B cell (primary cell): ENCODE data around the gene COL25A1. TPM values are rescaled to one million over a fixed set of nuclear protein-coding genes. Genes with fewer than 3 reads are reported as not detected.

Source experiments
- ATAC-seq: fragments of 200-7000 bp; cut with Tn5 transposase; one replicate; pipeline ENCODE4 v1.10.0; 2021; ENCODE audit warnings: low read depth, mild to moderate bottlenecking, moderate number of reproducible peaks, moderate library complexity
- CTCF ChIA-PET: fragments of 350-600 bp; sonication (Branson Sonifier 250); formaldehyde crosslinking; loops from one replicate; lab custom pipeline; 2021; ENCODE audit warnings: antibody characterized with exemption, inconsistent platforms; lab: Charles Lee
- POLR2A ChIA-PET: fragments of 350-600 bp; sonication (Branson Sonifier 250); formaldehyde crosslinking; loops from one replicate; lab custom pipeline; 2021; ENCODE audit warnings: antibody characterized with exemption; lab: Charles Lee
- DNase-seq: peaks from one replicate; pipeline ENCODE4 v3.0.0; 2013
- H2AFZ ChIP-seq: 2 replicates; pipeline ENCODE4 v1.6.1; 2012; ENCODE audit warnings: mild to moderate bottlenecking, low read depth, low read length; ENCODE audit not compliant: insufficient read depth, poor library complexity, severe bottlenecking
- H3K27ac ChIP-seq, 2 donors: 1 replicate in 1 of 2; 2 replicates in 1 of 2; pipeline ENCODE4 v1.5.1; 2012 to 2013; ENCODE audit warnings: low read length in 2 of 2, mild to moderate bottlenecking in 2 of 2, moderate library complexity in 1 of 2
- H3K27me3 ChIP-seq, 4 experiments: fragments of 200-600 bp in 1 of 4; sonication (generic) in 1 of 4; replicated peaks in 1 of 4; 1 replicate in 2 of 4; 2 replicates in 2 of 4; pipeline versions ENCODE4 v1.6.1 to v1.7.0; 2013 to 2016; ENCODE audit warnings: low read length in 3 of 4, mild to moderate bottlenecking in 2 of 4, mixed read lengths in 1 of 4, moderate library complexity in 1 of 4; ENCODE audit not compliant: insufficient read depth in 4 of 4, control insufficient read depth in 3 of 4; ENCODE audit errors: control extremely low read depth in 1 of 4
- H3K36me3 ChIP-seq, 2 experiments: replicated peaks in 1 of 2; 1 replicate in 1 of 2; 2 replicates in 1 of 2; pipeline versions ENCODE4 v1.6.1 to v1.7.1; 2013; ENCODE audit warnings: low read length in 1 of 2; ENCODE audit not compliant: insufficient read depth in 2 of 2, control insufficient read depth in 1 of 2; ENCODE audit errors: control extremely low read depth in 1 of 2, extremely low read depth in 1 of 2
- H3K4me1 ChIP-seq, 2 donors: fragments of 200-600 bp in 1 of 2; sonication (generic) in 1 of 2; 1 replicate in 1 of 2; 2 replicates in 1 of 2; pipeline versions ENCODE4 v1.5.1 to v1.6.1; 2013 to 2017; ENCODE audit warnings: low read length in 2 of 2; ENCODE audit not compliant: control insufficient read depth in 2 of 2, insufficient read depth in 2 of 2
- H3K4me2 ChIP-seq: replicated peaks from 2 replicates; pipeline ENCODE3; 2012; ENCODE audit warnings: mild to moderate bottlenecking, low read depth, low read length; ENCODE audit not compliant: poor library complexity, severe bottlenecking
- H3K4me3 ChIP-seq, 5 experiments: fragments of 200-600 bp in 1 of 5; sonication (generic) in 1 of 5; 1 replicate in 3 of 5; 2 replicates in 2 of 5; pipeline versions ENCODE4 v1.5.1 to v1.7.0; 2011 to 2016; ENCODE audit warnings: low read length in 4 of 5, mild to moderate bottlenecking in 4 of 5, low read depth in 2 of 5, control low read depth in 1 of 5, moderate library complexity in 1 of 5; ENCODE audit not compliant: insufficient read depth in 1 of 5; ENCODE audit errors: control extremely low read depth in 1 of 5, extremely low read depth in 1 of 5
- H3K79me2 ChIP-seq: fragments of 200-600 bp; sonication (generic); one replicate; pipeline ENCODE4 v1.6.0; 2016; ENCODE audit warnings: low read length; ENCODE audit not compliant: control insufficient read depth, insufficient read depth
- H3K9ac ChIP-seq: fragments of 200-600 bp; sonication (generic); 2 replicates; pipeline ENCODE4 v1.6.1; 2017; ENCODE audit warnings: mild to moderate bottlenecking, low read length, moderate library complexity
- H3K9me3 ChIP-seq, 3 donors: one replicate each; pipeline versions ENCODE4 v1.6.1 to v1.7.1; 2013; ENCODE audit warnings: low read length in 2 of 3; ENCODE audit not compliant: control insufficient read depth in 2 of 3, insufficient read depth in 1 of 3; ENCODE audit errors: control extremely low read depth in 1 of 3
- H4K20me1 ChIP-seq: 2 replicates; pipeline ENCODE4 v1.6.0; 2012; ENCODE audit warnings: mild to moderate bottlenecking, low read length; ENCODE audit not compliant: insufficient read depth, control insufficient read depth, poor library complexity, severe bottlenecking
- H3K27ac Mint-ChIP-seq: one replicate; pipeline ENCODE4 v1.8.0; 2021; ENCODE audit warnings: mixed read lengths
- H3K27me3 Mint-ChIP-seq: one replicate; pipeline ENCODE4 v1.8.0; 2021; ENCODE audit warnings: mixed read lengths
- H3K4me1 Mint-ChIP-seq: one replicate; pipeline ENCODE4 v1.8.0; 2021; ENCODE audit warnings: mixed read lengths
- H3K4me3 Mint-ChIP-seq: one replicate; pipeline ENCODE4 v1.8.0; 2021; ENCODE audit warnings: mixed read lengths
- H3K9me3 Mint-ChIP-seq: one replicate; pipeline ENCODE4 v1.8.0; 2022; ENCODE audit warnings: mixed read lengths; ENCODE audit not compliant: insufficient read depth
- CTCF ChIP-seq: fragments of 200-600 bp; IDR thresholded peaks from one replicate; pipeline ENCODE4 v1.8.0; 2022; ENCODE audit warnings: antibody characterized with exemption, mild to moderate bottlenecking
- EZH2 ChIP-seq: IDR thresholded peaks from 2 replicates; pipeline ENCODE4 v1.6.1; 2012; ENCODE audit warnings: borderline replicate concordance, low read depth, mild to moderate bottlenecking, moderate library complexity, low read length; ENCODE audit not compliant: insufficient read depth, poor library complexity, severe bottlenecking
- WGBS: methylation state at CpG from one replicate; pipeline ENCODE4 v1.1.5; 2013; ENCODE audit warnings: missing lambda C conversion rate; ENCODE audit not compliant: insufficient coverage; 5-methylcytosine and 5-hydroxymethylcytosine counted together
- intact Hi-C: fragments of 100-400 bp; cut with micrococcal nuclease; formaldehyde crosslinking; loops from one replicate; pipeline ENCODE4 v1.10.0; 2022
- polyA plus RNA-seq: library from polyadenylated mRNA; depleted of rRNA; stranded (reverse); fragments of >200 nt; gene quantifications from 2 replicates; pipeline ENCODE4 v1.2.3, GENCODE V29; 2012
- total RNA-seq, 2 donors: library from RNA; stranded (reverse); fragments of 120-200 nt in 1 of 2; gene quantifications; 1 replicate in 1 of 2; 2 replicates in 1 of 2; pipeline versions ENCODE4 v1.2.3 to v1.2.4, GENCODE V29; 2013 to 2022

The COL25A1 gene
- total and polyA plus RNA-seq, 2 donors (not counting 1 experiment from before 2014, with no cell fraction given), result not detected

DNA sequence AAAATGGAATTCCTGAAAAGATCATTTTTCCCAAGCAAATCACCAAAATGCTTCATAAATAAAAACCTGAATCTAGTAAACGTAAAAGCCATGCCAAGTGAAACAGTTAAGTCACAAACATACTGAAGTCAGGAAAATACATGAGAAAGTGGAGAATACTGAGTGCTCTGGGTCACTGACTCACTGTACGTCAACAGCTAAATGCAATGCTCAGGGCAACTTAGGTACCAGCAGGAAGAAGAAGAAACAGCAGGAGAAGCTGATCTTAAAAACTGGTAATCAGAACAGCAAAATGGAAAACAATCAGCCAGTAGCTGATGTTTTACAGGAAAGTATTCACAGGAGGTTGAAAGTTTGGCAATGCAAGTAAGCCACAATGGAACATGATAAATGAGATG is 287.0 kb downstream of the COL25A1 start:
- Histone ChIP-seq H4K20me1 (no peaks in the 10 kb centered on the region), H2AFZ (no peak overlapping the region), H3K79me2 (no peaks in the 10 kb centered on the region), H3K9ac (no peak overlapping the region), H3K4me2 (no peak overlapping the region), H3K9me3 (peaks cover 0 to 23% (median 0%) of the 10 kb centered on the region in 3 donors), H3K36me3 (no peaks in the 10 kb centered on the region), H3K4me3 (no peak overlapping the region), H3K27me3 (no peaks in the 10 kb centered on the region), H3K27ac (no peak overlapping the region), H3K4me1 (no peaks in the 10 kb centered on the region)
- Mint-ChIP-seq H3K4me3 (no peak overlapping the region), H3K27me3 (no peaks in the 10 kb centered on the region), H3K9me3 (no peaks in the 10 kb centered on the region), H3K4me1 (no peaks in the 10 kb centered on the region), H3K27ac (no peak overlapping the region)
- DNase-seq (no peak), ATAC-seq (no peak)
- TF ChIP-seq EZH2, result no peak
- no peak for TF ChIP-seq CTCF
- ChIA-PET CTCF (no interaction called here), POLR2A (no interaction called here)
- intact Hi-C loops, result no loop called here
- WGBS, result 50% methylated on average over 1 of the region's 2 CpGs

DNA sequence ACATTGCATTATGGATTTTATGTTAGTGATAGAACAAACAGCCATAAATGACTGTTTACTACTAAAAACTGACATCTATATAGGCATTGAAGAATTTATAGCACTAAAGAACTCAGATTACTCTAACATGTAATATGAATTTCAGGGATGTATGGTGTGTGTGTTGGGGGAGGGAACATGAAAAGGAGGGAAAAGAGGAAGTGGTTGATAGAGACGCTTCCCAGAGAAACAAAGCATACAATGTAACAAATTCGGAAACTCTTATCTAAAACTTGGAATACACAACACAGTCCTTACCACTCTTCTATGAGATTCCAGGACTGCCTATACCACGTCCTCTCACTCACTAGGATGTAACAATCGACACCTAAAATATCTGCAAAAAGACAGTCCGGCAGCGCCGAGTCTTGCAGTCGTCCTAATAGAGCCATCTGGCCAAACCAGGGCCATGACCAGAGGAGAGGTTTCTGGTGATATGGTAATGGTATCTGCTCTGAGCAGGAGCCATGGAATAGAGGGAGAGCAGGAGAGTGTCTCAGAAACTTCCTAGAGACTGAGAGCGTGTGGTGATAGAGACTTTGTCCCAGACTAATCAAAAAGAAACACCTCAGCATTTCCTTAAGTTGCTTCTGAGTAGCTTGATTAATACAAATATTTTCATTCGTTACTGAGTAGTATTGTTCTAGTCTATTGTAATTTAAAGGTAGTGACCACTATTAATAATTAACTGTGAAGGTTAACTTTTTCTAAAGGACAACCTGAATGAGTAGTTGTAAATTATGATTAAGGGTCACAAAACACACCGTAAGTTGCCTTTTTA is 287.7 kb downstream of the COL25A1 start:
- H3K27ac Mint-ChIP-seq, result no peak overlapping the region
- intact Hi-C loops, result no loop called here
- Histone ChIP-seq H3K27me3 (no peaks in the 10 kb centered on the region), H3K9ac (no peak overlapping the region), H3K4me3 (no peak overlapping the region), H2AFZ (no peak overlapping the region), H3K4me2 (no peak overlapping the region), H3K79me2 (no peaks in the 10 kb centered on the region), H3K36me3 (no peaks in the 10 kb centered on the region), H3K9me3 (peaks cover 0 to 23% (median 0%) of the 10 kb centered on the region in 3 donors), H4K20me1 (no peaks in the 10 kb centered on the region), H3K27ac (no peak overlapping the region), H3K4me1 (no peaks in the 10 kb centered on the region)
- ChIA-PET POLR2A (no interaction called here), CTCF (no interaction called here)
- TF ChIP-seq CTCF (no peak), EZH2 (no peak)
- H3K4me1 Mint-ChIP-seq, result no peaks in the 10 kb centered on the region
- DNase-seq, result no peak
- no peak for ATAC-seq
- WGBS, result 93% methylated on average over 3 of the region's 11 CpGs
- no peaks in the 10 kb centered on the region for H3K27me3 Mint-ChIP-seq
- H3K9me3 Mint-ChIP-seq, result no peaks in the 10 kb centered on the region
- H3K4me3 Mint-ChIP-seq, result no peak overlapping the region
